Tibial nerve (tissue), 4 donors: ENCODE data around the gene ARID3A. TPM values are rescaled to one million over a fixed set of nuclear protein-coding genes. Genes with fewer than 3 reads are reported as not detected.

Experiments
- DNase-seq, 2 donors: peaks; one replicate each; pipeline ENCODE4 v3.0.0-alpha.2; 2019; ENCODE audit warnings: low spot score in 2 of 2
- H3K27ac ChIP-seq, 4 donors: fragments of 200-600 bp; sonication (generic) in 3 of 4; one replicate each; pipeline ENCODE4 v1.5.1; 2017 to 2019; ENCODE audit warnings: mild to moderate bottlenecking in 1 of 4
- H3K27me3 ChIP-seq, 2 donors: fragments of 200-600 bp; sonication (generic) in 1 of 2; one replicate each; pipeline versions ENCODE4 v1.5.1 to v1.6.0; 2017 to 2019
- H3K36me3 ChIP-seq, 3 donors: fragments of 200-600 bp; sonication (generic); one replicate each; pipeline ENCODE4 v1.5.1; 2018 to 2019
- H3K4me1 ChIP-seq, 4 donors: fragments of 200-600 bp; sonication (generic) in 3 of 4; one replicate each; pipeline ENCODE4 v1.5.1; 2017 to 2019
- H3K4me3 ChIP-seq, 4 donors: fragments of 200-600 bp; sonication (generic) in 3 of 4; one replicate each; pipeline ENCODE4 v1.5.1; 2017 to 2019; ENCODE audit warnings: mild to moderate bottlenecking in 1 of 4, moderate library complexity in 1 of 4
- H3K9me3 ChIP-seq, 4 donors: fragments of 200-600 bp; sonication (generic) in 3 of 4; one replicate each; pipeline ENCODE4 v1.5.1; 2017 to 2019
- EP300 ChIP-seq, 2 donors: sonication (generic); formaldehyde crosslinking; IDR thresholded peaks; one replicate each; pipeline ENCODE4 v1.6.1; 2017; ENCODE audit warnings: antibody characterized with exemption in 2 of 2, mild to moderate bottlenecking in 1 of 2
- POLR2A ChIP-seq, 2 donors: fragments of 450-650 bp; IDR thresholded peaks; one replicate each; pipeline ENCODE4 v1.6.1; 2017; ENCODE audit warnings: antibody characterized with exemption in 2 of 2, mild to moderate bottlenecking in 2 of 2, moderate library complexity in 2 of 2
- WGBS, 2 donors: methylation state at CpG; one replicate each; pipeline ENCODE4 v1.1.5; 2018; 5-methylcytosine and 5-hydroxymethylcytosine counted together
- total RNA-seq, 4 donors: library from RNA; depleted of rRNA; stranded (reverse); fragments of >200 nt; gene quantifications; one replicate each; pipeline ENCODE4 v1.1.0, GENCODE V29; 2016
- TF ChIP-seq, protein P1 (sequence below), 5 experiments: fragments of 200-600 bp in 3 of 5; fragments of 450-650 bp in 2 of 5; sonication (generic) in 3 of 5; IDR thresholded peaks; one replicate each; pipeline ENCODE4 v1.5.1; 2016 to 2019; ENCODE audit warnings: antibody characterized with exemption in 5 of 5, mild to moderate bottlenecking in 3 of 5, moderate library complexity in 2 of 5

The ARID3A gene
- total RNA-seq, 4 donors from 2014 or later, result 8.1 to 15.3 (median 12.5) TPM

DNA sequence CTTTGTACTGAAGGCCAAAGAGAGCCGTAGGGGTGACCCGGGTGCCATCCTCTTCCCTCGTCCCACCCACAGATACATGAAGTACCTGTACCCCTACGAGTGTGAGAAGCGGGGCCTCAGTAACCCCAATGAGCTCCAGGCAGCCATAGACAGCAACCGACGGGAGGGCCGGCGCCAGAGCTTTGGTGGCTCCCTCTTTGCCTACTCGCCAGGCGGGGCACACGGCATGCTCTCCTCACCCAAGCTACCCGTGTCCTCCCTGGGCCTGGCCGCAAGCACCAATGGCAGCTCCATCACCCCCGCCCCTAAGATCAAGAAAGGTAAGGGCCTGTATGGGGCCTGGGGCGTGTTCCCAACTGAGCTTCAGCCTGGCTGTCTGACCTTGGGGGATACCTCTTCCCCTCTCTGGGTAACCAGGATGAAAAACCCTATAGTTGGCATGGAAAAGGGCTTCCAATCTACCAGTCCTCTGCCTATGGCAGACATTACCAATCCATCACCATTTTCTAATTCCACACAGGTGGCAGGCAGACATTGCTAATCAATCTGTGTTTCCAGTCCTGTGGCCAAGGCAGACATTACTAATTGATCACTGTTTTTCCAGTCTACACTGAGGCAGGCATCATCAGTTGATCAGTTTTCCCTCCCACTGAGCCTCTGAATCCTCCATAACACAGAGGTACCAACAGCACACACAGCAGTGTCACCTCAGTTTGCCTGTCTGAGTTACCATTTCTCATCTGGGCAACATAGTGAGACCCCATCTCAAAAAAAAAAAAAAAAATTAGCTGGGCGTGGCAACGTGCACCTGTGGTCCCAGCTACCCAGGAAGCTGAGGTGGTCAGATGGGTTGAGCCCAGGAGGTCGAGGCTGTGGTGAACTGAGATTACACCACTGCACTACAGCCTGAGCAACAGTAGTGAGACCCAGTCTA lies 39.2 kb downstream of the ARID3A start:
- no peaks in the 10 kb centered on the region for H3K9me3 ChIP-seq
- 95 to 96% methylated on average over 13 to 17 of the region's 19 CpGs for WGBS, 2 donors
- no peak overlapping the region for H3K4me3 ChIP-seq
- H3K4me1 ChIP-seq, result peaks cover 0 to 3% (median 0%) of the 10 kb centered on the region in 4 donors
- H3K27ac ChIP-seq, result no peak overlapping the region
- H3K27me3 ChIP-seq, result peaks cover 0 to 7% of the 10 kb centered on the region in 2 donors
- TF ChIP-seq EP300 (IDR thresholded peaks at IDR 0.05) (no peak), POLR2A (IDR thresholded peaks at IDR 0.05) (no peak)
- TF ChIP-seq, protein P1, sequence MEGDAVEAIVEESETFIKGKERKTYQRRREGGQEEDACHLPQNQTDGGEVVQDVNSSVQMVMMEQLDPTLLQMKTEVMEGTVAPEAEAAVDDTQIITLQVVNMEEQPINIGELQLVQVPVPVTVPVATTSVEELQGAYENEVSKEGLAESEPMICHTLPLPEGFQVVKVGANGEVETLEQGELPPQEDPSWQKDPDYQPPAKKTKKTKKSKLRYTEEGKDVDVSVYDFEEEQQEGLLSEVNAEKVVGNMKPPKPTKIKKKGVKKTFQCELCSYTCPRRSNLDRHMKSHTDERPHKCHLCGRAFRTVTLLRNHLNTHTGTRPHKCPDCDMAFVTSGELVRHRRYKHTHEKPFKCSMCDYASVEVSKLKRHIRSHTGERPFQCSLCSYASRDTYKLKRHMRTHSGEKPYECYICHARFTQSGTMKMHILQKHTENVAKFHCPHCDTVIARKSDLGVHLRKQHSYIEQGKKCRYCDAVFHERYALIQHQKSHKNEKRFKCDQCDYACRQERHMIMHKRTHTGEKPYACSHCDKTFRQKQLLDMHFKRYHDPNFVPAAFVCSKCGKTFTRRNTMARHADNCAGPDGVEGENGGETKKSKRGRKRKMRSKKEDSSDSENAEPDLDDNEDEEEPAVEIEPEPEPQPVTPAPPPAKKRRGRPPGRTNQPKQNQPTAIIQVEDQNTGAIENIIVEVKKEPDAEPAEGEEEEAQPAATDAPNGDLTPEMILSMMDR (IDR thresholded peaks at IDR 0.05), result no peak
- no peak for DNase-seq
- H3K36me3 ChIP-seq, result peaks cover 0 to 51% (median 7%) of the 10 kb centered on the region in 3 donors

DNA sequence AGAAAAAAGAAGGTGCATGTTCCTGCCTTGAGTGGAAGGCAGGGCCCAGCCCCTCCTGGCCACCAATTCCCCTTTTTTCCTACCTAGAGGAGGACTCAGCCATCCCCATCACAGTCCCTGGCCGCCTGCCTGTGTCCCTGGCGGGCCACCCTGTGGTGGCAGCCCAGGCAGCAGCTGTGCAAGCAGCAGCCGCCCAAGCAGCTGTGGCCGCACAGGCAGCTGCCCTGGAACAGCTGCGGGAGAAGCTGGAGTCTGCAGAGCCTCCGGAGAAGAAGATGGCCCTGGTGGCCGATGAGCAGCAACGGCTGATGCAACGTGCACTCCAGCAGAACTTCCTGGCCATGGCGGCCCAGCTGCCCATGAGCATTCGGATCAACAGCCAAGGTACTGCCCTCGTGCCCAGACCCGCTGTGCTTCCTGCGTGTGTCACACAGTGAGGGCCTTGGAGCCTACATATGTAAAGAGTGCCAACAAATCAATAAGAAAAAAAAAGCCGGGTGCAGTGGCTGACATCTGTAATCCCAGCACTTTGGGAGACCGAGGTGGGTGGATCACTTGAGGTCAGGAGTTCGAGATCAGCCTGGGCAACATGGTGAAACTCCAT lies 40.8 kb downstream of the ARID3A start:
- peaks cover 0 to 67% (median 7%) of the 10 kb centered on the region in 3 donors for H3K36me3 ChIP-seq
- TF ChIP-seq POLR2A (IDR thresholded peaks at IDR 0.05) (no peak), EP300 (IDR thresholded peaks at IDR 0.05) (no peak)
- TF ChIP-seq, protein P1 (IDR thresholded peaks at IDR 0.05), result no peak
- 86 to 93% methylated on average over 15 to 17 of the region's 17 CpGs for WGBS, 2 donors
- H3K4me1 ChIP-seq, result peaks cover 0 to 3% (median 0%) of the 10 kb centered on the region in 4 donors
- peaks cover 0 to 11% (median 3%) of the 10 kb centered on the region in 4 donors for H3K9me3 ChIP-seq
- no peak overlapping the region for H3K27ac ChIP-seq
- no peak for DNase-seq
- H3K27me3 ChIP-seq, result no peaks in the 10 kb centered on the region
- no peak overlapping the region for H3K4me3 ChIP-seq

DNA sequence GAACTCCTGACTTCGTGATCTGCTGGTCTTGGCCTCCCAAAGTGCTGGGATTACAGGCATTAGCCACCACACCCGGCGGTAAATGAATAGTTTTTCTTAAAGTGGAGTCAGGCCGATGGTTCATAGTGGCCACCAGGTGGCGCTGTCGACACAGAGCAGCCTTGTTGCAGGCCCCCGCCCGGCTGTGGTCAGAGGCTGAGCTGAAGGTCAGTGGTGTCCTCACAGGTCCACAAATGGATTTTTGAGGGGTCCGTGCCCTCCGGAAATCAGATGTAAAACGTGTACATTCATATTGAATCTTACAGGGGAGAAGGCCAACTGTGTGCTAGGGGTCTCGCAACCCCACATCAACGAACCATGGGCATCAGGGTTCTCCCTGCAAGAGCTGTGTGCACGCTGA lies 44.9 kb downstream of the ARID3A start:
- Histone ChIP-seq H3K4me1 (no peaks in the 10 kb centered on the region), H3K27ac (no peak overlapping the region), H3K27me3 (no peaks in the 10 kb centered on the region), H3K36me3 (peaks cover 0 to 61% (median 12%) of the 10 kb centered on the region in 3 donors), H3K4me3 (no peak overlapping the region), H3K9me3 (peaks cover 0 to 14% (median 3%) of the 10 kb centered on the region in 4 donors)
- TF ChIP-seq, protein P1 (IDR thresholded peaks at IDR 0.05), result peak in 4 of 5 experiments; percentile 13 to 44 (median 23)
- no peak for TF ChIP-seq EP300 (IDR thresholded peaks at IDR 0.05)
- TF ChIP-seq POLR2A (IDR thresholded peaks at IDR 0.05), result no peak
- 93 to 95% methylated on average over 14 of the region's 14 CpGs for WGBS, 2 donors
- no peak for DNase-seq

DNA sequence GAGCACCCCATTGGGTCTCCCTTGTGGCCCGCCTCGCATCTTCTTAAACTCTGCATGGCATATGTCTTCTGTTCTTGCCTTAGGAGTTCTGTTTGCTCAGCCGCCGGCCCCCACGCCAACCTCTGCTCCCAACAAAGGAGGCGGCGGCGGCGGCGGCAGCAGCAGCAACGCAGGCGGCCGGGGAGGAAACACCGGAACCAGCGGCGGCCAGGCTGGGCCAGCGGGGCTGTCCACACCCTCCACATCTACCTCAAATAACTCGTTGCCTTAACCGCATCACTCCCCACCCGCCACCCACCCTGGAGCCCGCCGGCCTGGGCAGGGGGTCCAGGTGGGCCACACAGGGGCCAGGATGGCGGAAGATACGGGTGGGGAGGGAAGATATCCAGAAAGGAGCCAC lies 46.0 kb downstream of the ARID3A start:
- Histone ChIP-seq H3K4me3 (no peak overlapping the region), H3K27me3 (no peaks in the 10 kb centered on the region), H3K9me3 (peaks cover 0 to 14% (median 3%) of the 10 kb centered on the region in 4 donors), H3K4me1 (no peaks in the 10 kb centered on the region), H3K27ac (no peak overlapping the region), H3K36me3 (peaks cover 0 to 53% (median 12%) of the 10 kb centered on the region in 3 donors)
- WGBS, 2 donors, result 93% methylated on average over 24 of the region's 24 CpGs
- DNase-seq, result no peak
- TF ChIP-seq, protein P1 (IDR thresholded peaks at IDR 0.05), result no peak
- TF ChIP-seq POLR2A (IDR thresholded peaks at IDR 0.05) (no peak), EP300 (IDR thresholded peaks at IDR 0.05) (no peak)

DNA sequence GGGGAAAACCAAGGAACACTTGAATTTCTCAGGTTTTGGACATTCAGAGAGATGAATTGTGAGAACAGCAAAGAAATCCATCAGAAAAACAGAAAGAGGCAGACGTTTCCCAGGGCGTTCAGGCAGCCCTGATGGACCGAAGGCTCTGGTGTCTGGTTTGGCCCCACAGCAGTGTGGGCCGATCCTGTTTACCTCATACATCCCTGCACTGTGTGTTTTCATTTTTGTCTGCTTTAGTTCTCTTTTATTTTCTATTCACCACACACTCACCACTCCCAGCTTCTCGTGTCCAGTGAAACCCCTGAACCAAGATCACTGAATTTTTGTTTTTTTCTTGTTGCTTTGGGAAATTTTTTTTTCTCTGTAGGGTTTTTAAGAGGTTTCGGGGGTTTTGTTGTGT lies 46.4 kb downstream of the ARID3A start:
- no peaks in the 10 kb centered on the region for H3K27me3 ChIP-seq

More for the DNA sequence above, 46.4 kb downstream of the ARID3A start:
- 95 to 97% methylated on average over 6 of the region's 6 CpGs for WGBS, 2 donors
- Histone ChIP-seq H3K4me3 (no peak overlapping the region), H3K36me3 (peaks cover 0 to 48% (median 8%) of the 10 kb centered on the region in 3 donors), H3K27ac (no peak overlapping the region), H3K9me3 (peaks cover 0 to 14% (median 3%) of the 10 kb centered on the region in 4 donors), H3K4me1 (no peaks in the 10 kb centered on the region)
- TF ChIP-seq, protein P1 (IDR thresholded peaks at IDR 0.05), result no peak
- no peak for TF ChIP-seq EP300 (IDR thresholded peaks at IDR 0.05)
- no peak for TF ChIP-seq POLR2A (IDR thresholded peaks at IDR 0.05)
- DNase-seq, result no peak
